ENCODE measurements around the gene MYCN.
"Not testable (repeated sequence)": the region's sequence is repeated elsewhere in the genome, so short reads cannot be mapped to it uniquely, and the experiment has no call there.

Gene MYCN

DNA sequence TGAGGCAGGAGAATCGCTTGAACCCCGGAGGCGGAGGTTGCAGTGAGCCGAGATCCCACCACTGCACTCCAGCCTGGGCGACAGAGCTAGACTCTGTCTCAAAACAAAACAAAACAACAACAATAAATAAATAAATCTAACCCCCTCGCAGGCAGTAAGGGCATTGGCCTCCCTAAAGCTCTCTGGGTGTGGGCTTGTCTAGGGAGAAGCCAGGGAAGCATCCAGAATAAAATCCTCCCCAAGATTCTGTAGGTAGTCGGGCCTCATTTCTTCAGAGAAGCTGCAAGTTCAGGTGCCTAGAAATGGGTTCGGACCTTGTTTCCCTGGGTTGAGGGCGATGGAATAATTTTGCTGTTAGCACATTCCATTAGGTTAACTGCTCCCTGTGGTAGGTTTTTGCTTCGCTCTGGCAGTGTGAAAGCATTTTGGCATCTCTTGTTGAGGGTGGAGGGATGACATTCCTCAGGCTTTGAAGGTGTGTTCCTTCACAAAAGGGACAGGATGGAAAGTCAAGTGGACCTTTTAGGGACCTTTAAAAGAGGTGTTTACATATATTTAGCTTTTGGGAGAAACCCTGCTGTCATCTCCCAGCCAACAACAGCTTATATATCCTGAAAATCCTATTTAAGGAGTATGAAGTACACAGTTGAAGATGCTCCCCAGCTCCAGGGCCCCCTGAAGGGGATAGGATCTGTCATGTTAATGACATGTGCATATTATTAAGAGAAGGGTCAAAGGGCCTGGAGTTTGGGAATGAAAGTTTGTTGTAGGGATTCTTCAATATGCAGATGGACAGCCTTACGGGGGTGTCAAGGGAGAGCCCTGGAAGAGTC lies 17.7 kb downstream of the MYCN start:
- no peak for DNase-seq (ENCODE audit: low read depth in 2 of 2)

DNA sequence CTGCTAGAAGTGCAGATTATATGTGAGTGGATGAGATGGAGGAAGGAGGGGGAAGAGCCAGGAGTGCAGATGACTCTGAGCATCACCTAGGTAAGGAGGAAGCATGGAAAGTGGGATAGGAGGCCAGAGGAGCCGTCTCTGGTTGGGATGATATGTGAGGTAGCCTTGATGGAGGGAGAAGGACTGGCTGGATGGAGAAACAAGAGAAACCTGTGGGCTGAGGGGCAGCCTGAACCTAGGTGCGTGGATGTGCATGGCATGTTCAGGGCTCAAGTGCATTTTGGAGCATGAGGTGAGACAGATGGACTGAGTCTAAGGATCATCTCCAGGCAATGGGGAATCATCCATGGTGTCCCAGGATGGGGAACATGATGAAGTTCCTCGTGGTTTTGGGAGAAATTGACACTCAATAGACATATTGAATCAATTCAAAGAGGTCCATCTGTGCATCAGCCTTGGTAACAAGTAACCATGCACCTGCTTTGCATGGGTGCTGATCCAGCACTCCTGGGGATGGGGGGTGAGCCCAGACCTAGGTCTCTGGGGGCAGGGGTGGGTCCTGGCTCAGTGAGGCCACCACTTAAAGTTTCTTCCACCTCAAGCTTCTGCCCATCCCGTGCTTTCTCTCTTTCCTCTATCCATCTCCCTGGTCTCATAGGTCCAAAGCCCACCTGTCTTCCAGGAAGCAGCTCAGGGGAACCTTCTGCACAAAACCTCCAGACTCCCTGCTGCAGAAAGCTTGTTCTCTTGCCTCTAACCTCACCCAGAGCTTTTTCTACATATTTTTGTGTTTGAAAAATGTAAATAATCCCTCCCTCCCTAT lies 19.2 kb downstream of the MYCN start:
- no peak for DNase-seq (ENCODE audit: low read depth in 2 of 2)

GRCh38 chr2:15960154-15960520 lies 19.8 kb downstream of the MYCN start:
- DNase-seq (ENCODE audit: low read depth in 2 of 2), result not testable (repeated sequence)

GRCh38 chr2:15963109-15963976 lies 23.0 kb downstream of the MYCN start:
- DNase-seq (ENCODE audit: low read depth in 2 of 2), result not testable (repeated sequence)

DNA sequence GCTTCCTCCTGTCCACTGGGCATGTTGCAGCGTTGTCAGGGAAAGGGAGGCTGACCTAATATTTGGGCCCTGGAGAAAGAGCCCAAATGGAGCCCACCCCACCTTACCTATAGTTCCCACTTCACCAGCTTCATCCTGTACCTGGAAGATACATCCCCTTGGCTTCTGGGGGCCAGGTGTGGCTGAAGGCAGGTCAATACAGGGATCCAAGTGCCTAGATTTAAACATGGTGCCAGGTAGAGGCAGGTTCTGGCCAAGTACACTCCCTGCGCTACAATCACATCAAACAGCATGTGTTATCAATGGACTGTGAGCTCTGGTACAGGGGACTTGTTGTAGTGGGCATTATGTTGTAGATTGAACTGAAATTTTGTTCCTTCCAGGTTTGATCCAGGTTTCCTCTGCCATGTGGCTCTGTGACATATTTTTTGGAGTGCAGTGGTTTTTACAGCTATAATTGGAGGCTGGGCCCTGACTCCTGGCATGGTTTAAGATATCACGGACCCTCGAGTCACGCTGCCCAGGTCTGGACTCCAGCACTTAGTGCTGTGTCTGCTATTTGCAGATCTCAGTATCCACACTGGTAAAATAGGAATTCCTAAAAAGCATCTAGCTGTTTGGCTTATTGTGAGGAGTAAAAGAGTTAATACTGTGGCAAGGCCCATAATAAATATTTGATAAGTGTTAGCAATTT lies 23.8 kb downstream of the MYCN start:
- DNase-seq (ENCODE audit: low read depth in 2 of 2), result no peak

DNA sequence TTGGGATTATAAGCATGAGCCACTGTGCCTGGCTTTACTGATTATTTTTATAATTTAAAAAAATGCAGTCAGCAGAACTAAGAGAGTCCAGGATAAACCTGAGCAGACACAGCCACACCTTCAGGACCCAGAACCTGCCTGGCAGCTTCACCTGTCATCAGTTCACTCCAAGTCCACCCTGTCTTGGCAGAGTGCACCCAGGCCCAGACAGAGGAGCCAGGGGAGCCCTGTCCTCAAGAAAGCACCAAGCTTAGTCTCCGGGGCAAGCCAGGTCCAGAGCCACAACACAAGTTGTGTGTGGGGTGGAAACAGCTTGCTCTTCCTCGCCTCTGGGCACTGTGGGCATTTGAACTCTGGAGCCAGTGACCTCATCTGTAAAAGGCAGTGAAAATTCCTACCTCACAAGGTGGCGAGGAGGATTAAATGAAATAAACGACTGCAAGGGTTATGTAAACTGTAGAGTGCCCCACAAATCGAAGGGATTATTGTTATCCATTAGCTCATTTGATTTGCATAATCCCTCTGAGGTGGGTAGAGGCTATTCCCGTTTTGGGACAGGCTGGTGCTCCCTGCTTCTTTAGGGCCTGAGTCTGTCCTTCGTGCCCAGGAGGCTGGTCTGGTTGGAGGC lies 24.7 kb downstream of the MYCN start:
- no peak for DNase-seq (ENCODE audit: low read depth in 2 of 2)

GRCh38 chr2:15965564-15966019 lies 25.2 kb downstream of the MYCN start:
- DNase-seq (ENCODE audit: low read depth in 2 of 2), result peak; percentile 45 to 59

DNA sequence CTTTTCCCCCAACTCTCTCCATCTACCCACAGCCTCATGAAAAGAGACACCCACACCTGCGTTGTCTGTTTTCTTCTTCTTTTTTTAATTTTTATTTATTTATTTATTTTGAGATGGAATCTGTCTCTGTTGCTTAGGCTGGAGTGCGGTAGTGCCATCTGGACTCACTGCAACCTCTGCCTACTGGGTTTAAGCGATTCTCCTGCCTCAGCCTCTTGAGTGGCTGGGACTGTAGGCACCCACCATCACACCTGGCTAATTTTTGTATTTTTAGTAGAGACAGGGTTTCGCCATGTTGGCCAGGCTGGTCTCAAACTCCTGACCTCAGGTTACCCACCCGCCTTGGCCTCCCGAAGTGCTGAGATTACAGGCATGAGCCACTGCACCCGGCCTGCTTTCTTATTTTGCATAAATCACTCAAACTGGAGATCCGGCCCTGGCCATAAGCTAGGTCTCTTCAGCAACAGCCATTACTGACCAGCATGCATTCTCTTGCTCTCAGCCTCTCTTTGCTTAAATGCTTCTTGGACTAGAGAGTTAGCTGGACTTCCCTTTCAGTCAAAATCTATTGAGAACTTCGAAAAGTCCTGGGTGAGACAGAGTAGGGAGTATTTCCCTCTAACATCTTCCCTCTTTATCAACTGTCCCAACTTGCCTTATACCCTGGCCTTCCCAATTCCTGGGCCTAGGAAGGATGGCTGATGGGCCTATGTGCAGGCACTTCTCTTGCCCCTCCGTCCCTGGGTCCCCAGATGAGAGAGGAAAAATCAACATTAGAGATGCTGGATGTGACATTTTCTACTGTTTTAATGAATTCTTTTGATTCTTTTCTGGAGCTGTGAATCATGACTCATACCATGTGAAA lies 27.3 kb downstream of the MYCN start:
- DNase-seq (ENCODE audit: low read depth in 2 of 2), result no peak

- no peak for DNase-seq (ENCODE audit: low read depth in 2 of 2)
Observed at GRCh38 chr2:15968280-15969178, 28.2 kb downstream of the MYCN start.

DNA sequence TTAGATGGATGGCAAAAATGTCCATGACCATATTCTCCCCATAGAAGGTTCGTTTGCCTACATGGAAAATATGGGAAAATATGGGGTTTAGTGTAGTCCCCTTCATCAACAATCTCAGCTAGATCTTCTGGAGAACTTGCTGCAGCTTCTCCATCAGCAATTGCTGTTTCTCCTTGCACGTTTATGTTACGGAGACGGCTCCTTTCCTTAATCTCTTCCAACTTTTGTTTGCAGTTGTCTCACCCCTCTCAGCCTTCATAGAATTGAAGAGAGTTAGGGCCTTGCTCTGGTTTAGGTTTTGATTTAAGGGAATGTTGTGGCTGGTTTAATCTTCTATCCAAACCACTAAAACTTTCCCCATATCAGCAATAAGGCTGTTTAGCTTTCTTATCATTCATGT lies 28.9 kb downstream of the MYCN start:
- no peak for DNase-seq (ENCODE audit: low read depth in 2 of 2)

GRCh38 chr2:15970701-15971100 lies 30.4 kb downstream of the MYCN start:
- DNase-seq (ENCODE audit: low read depth in 2 of 2), result no peak

DNA sequence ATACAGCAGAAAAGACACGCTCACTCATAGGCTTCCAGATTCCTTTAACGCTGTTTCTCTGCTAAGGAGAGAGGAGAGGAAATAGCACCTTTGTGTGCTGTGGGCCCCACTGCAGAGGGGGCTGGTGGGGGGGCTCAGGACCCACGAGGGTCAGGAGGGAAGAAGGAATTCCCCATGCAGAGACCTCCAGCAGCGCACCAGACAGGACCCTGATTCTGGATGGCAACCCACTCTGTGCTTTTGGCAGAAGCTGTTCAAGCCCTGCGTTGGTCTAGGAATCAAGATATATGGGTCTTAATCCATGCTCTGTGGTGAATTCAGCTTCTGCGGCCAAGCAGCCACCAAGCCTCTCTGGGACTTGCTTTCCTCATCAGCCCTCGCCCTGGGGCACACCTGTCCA lies 31.0 kb downstream of the MYCN start:
- no peak for DNase-seq (ENCODE audit: low read depth in 2 of 2)

GRCh38 chr2:15971831-15972522 lies 31.6 kb downstream of the MYCN start:
- DNase-seq (ENCODE audit: low read depth in 2 of 2), result no peak

GRCh38 chr2:15973481-15974401 lies 33.4 kb downstream of the MYCN start:
- DNase-seq (ENCODE audit: low read depth in 2 of 2), result no peak

DNA sequence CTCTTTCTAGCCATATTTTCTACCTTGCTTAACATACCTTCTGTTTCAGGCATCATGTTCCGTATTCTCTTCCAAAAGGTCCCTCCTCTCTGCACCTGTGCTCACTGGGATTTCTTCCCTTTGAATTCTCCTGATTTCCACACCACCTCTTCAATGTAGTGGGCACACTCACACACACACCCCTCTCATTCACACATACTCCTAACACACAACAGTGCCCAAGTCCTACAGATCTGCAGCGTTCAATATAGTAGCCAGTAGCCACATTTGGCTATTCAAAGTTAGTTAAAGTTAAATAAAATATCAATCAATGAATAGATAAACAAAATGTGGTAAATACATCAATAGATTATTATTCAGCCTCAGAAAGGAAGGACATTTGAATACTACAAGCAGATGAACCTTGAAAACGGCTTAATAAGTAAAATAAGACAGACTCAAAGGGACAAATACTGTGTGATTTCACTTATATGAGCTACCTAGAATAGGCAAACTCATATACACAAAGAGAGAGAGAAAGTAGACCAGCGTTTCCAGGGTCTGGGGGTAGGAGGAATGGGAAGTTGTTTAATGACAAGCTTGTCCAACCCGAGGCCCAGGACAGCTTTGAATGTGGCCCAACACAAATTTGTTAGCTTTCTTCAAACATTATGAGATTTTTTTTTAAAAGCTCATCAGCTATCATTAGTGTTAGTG lies 34.4 kb downstream of the MYCN start:
- DNase-seq (ENCODE audit: low read depth in 2 of 2), result no peak

DNA sequence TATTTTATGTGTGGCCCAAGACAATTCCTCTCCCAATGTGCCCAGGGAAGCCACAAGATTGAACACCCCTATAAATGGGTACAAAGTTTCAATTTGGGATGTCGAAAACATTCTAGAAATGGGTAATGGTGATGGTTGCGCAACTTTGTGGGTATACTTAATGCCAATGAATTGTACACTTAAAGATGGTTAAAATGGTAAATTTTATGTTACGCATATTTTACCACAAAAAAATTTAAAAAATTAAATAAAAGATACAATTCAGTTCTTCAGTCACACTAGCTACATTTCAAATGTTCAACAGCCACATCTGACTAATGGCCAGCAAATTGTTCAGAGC lies 34.9 kb downstream of the MYCN start:
- no peak for DNase-seq (ENCODE audit: low read depth in 2 of 2)

DNA sequence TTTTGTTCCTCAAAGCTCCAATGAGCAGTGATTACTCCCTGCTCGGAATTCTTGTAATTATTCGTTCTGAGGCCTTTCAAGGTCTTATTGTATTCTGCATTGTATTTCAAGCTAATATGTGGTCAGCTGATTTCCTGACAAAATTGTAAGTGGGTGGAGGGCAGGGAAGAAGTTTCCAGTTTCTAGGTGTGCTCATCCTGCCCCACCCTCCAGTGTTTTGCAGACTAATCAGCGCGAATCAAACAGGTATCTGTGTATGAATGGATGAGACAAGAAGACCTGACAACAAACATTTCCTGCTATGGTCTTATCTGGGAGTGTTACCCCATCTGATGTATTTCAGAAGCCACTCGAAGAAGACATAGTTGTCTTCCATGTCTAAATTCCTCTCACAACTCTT lies 35.3 kb downstream of the MYCN start:
- DNase-seq (ENCODE audit: low read depth in 2 of 2), result no peak

All from stimulated activated CD8-positive, alpha-beta memory T cell treated with anti-CD3 and anti-CD28 coated beads, Interleukin-7, amount 100 ng/mL, for 4 hours (primary cell).